Fibroblast of villous mesenchyme (primary cell): ENCODE measurements around the gene PRKD3. TPM values are rescaled to one million over a fixed set of nuclear protein-coding genes. Genes with fewer than 3 reads are reported as not detected.
A peak's percentile ranks its signal among the peaks of the same experiment; 100 is the strongest.

ENCODE experiments used
- DNase-seq: peaks from one replicate; pipeline ENCODE4 v3.0.0-alpha.2; 2010; ENCODE audit warnings: low read depth
- H3K4me3 ChIP-seq: 2 replicates; pipeline ENCODE4 v1.5.1; 2011; ENCODE audit warnings: low read depth, mild to moderate bottlenecking, low read length
- total RNA-seq: library from RNA; depleted of rRNA; stranded (reverse); fragments of >200 nt; gene quantifications from 2 replicates; pipeline ENCODE4 v1.2.3, GENCODE V29; 2012
- TF ChIP-seq, protein P1 (sequence below): IDR thresholded peaks from 2 replicates; pipeline ENCODE4 v1.5.1; 2012; ENCODE audit warnings: low read depth, mild to moderate bottlenecking, low read length; ENCODE audit not compliant: insufficient read depth

The PRKD3 gene
- total RNA-seq, 1 donor, result 85.9 TPM

DNA sequence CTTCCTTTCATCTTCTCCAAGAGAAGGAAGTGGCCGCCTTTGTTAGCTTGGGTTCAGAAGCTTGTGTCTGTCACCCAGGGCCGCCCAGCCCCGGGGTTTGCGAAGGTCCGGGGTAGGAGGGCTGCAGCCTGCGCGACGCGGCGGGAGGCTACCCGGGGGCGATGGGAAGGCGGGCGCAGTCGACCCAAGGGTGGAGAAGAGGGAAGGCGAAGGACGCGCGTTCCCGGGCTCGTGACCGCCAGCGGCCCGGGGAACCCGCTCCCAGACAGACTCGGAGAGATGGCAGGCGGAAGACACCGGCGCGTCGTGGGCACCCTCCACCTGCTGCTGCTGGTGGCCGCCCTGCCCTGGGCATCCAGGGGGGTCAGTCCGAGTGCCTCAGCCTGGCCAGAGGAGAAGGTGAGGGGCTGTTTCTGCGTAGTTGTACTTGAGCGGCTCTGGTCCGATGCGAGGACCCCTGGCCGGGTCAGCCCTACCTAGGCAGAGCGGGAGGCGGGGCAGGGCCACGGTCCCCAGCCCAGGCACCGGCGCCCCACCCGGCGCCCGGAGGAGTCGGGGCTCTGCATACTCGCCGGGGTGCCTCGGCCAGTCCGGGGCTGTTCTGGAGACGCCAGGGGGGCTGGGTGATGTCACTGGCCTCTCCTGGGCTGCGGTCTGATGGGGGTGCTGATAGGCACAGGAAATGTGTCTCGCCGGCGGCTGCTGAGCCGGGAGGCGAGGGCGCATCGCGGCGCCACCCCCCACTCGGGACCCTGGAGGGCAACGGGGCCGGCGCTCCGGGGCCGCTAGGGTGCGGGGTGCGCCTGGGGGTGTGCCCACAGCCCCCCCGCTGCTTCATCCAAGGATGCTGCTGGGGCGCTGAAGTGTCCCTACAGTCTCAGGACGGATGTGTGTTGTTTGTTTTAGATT, 20.1 kb upstream of the PRKD3 start, which contains the start of gene QPCT:
Gene QPCT, plus strand, starts transcription at position 178 of the 909 bp plus-strand sequence. Its CDS starts 102 bp downstream, at position 280.
- DNase-seq, result peak; percentile 54
- H3K4me3 ChIP-seq, result peak within 1 kb of the TSS; percentile 64
- TF ChIP-seq, protein P1, sequence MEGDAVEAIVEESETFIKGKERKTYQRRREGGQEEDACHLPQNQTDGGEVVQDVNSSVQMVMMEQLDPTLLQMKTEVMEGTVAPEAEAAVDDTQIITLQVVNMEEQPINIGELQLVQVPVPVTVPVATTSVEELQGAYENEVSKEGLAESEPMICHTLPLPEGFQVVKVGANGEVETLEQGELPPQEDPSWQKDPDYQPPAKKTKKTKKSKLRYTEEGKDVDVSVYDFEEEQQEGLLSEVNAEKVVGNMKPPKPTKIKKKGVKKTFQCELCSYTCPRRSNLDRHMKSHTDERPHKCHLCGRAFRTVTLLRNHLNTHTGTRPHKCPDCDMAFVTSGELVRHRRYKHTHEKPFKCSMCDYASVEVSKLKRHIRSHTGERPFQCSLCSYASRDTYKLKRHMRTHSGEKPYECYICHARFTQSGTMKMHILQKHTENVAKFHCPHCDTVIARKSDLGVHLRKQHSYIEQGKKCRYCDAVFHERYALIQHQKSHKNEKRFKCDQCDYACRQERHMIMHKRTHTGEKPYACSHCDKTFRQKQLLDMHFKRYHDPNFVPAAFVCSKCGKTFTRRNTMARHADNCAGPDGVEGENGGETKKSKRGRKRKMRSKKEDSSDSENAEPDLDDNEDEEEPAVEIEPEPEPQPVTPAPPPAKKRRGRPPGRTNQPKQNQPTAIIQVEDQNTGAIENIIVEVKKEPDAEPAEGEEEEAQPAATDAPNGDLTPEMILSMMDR, result no peak

DNA sequence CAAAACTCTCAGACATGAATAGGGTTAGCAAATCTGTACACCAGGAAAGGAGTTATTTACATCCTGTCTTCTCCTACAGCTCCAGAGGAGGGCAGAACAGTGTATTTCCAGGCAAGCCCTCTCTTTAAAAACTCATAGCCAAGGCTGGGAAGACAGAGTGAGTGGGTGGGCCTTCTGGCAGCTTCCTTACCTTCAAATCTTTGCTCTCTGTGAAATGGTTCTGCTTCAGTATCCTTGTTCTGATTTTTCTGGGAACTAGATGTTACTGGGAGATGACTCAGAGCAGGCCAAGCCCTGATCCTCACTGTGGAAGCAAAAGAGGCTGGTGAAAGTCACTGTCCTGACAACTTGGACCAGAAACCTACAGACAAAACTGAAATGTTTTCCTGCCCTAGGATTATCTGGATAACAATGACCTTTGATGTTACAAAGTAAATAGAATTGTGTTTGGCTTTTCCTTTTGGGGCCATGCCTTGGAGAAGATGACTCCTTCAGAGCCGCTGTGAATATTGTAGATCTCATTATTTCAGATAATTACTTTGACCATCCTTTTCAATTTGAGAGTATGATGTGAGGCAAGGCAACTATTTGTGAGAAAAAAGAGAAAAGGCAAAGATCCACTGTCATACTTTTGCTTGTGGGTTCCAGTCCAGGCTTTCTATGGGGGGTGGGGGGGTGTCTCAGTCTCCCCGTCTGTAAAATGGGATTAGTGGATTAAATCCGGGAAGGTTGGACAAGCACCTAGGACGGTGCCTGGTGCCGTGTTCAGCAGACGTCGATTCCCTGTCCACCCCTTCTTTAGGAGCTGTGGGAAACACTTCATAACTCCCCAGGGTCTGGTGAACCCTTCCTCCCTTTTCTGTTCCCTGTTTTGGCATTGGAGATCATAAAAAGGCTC, 19.2 kb upstream of the PRKD3 start:
- peak overlapping the region; percentile 64 for H3K4me3 ChIP-seq
- DNase-seq, result peak; percentile 45
- TF ChIP-seq, protein P1, result peak; percentile 49

DNA sequence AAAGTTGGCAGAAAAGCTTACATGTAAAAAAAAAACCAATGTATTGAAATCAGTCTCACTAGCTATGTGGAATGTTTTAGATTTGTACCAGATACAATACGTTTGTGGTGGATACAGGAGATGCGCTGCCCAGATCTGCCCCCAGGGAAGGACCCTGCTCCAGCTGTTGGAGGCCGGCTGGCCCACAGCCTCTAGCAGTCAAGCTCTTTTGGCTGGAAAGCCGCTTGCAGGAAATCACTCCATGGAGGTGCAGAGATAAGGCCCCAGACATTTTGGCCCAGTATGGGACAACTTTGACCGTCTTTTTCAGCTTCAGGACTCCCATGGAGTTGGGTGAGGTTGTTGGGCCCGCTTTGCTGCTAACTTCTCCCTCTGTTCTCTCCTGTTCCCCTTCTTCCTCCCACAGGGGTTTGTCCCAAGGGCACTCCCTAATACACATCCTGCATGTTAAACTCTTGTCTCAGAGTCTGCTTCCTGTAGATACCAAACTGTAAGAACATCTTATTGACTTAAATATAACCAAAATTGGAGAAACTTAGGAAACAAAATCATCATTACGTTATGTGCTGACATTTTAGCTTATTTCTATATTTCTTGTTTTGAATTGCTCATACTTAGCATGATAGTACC, 18.1 kb upstream of the PRKD3 start:
- H3K4me3 ChIP-seq, result no peak overlapping the region
- TF ChIP-seq, protein P1, result no peak
- DNase-seq, result no peak

DNA sequence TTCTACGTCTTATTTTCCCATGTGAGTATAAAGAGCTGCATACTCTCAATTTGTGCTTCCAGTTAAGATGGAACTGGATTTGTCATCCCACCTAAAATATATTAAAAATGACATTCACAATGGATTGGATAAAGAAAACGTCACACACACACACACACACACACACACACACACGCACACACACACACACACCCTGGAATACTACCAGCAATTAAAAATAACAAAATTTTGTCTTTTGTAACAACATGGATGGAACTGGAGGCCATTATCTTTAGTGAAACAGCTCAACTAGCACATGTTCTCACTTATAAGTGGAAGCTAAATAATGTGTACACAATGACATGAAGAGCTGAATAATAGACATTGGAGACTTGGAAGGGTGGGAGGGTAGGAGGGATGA, 16.0 kb upstream of the PRKD3 start:
- no peak for DNase-seq
- no peak overlapping the region for H3K4me3 ChIP-seq
- TF ChIP-seq, protein P1, result no peak

DNA sequence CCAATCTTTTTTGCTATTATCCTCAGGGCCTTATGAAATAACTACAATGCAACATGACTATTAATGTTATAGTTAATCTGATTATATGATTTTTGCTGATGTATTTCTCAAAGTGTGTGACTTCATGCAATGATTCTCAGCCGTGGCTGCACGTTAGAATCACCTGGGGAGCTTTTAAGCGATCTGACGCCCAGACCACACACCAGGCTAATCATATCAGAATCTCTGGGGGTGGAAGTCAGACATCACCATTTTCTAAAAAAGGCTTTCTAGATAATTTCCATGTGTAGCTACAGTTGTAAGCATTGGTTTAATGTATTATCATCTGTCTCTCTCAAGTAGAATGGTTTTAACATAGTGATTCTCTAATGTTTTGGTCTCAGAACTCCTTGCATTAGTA, 14.3 kb upstream of the PRKD3 start:
- TF ChIP-seq, protein P1, result no peak
- no peak overlapping the region for H3K4me3 ChIP-seq
- no peak for DNase-seq

DNA sequence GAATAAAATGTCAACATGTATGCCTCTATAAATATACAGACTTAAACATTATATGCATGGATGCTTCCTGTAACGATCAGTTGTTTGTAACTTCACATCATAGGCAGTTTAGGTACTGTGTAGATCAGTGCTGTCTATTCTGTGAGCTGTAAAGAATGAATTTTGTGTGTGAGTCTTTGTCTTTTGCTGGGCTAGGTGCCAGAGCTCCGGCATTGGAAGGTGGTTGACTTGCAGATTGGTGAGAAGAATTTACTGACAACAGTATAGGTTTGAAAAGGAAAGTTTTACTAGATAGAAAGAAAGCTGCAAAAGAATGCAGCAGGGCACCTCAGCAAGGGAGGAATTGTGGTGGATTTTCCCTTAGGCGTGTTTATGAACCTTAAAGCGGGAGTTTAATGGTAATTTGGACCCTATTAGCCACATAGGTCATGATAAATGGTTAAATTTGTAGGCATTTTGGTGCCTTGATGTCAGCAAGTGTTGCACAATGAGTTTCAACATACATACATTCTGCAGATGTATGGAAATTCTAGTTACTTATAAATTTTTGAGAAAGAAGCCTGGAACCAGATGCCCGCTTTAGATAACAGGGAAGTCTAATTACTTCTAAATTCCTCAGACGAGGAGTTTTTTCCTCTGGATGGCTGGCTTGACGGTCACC, 13.1 kb upstream of the PRKD3 start:
- TF ChIP-seq, protein P1, result no peak
- H3K4me3 ChIP-seq, result no peak overlapping the region
- DNase-seq, result peak; percentile 27
